Panc1 (cell line): ENCODE data around the gene SLC5A8. TPM values are rescaled to one million over a fixed set of nuclear protein-coding genes. Genes with fewer than 3 reads are reported as not detected.

Experiments used
- ATAC-seq: fragments of 200-7000 bp; cut with Tn5 transposase; 2 replicates; pipeline ENCODE4 v1.9.1; 2020; ENCODE audit warnings: mild to moderate bottlenecking, moderate library complexity
- BruUV-seq: library from RNA; stranded (reverse); fragments of 400-500 nt; replicated peaks from 2 replicates; lab custom pipeline; 2021; lab: Mats Ljungman, UMichigan
- CTCF ChIA-PET: fragments of 300-600 bp; sonication (Branson Sonifier 250); formaldehyde crosslinking; loops from one replicate; lab custom pipeline; 2022; ENCODE audit warnings: antibody characterized with exemption; lab: Charles Lee
- POLR2A ChIA-PET: fragments of 300-600 bp; sonication (Branson Sonifier 250); formaldehyde crosslinking; loops from one replicate; lab custom pipeline; 2022; ENCODE audit warnings: antibody characterized with exemption; lab: Charles Lee
- DNase-seq: peaks from one replicate; pipeline ENCODE4 v3.0.0-alpha.2; 2010; ENCODE audit warnings: low read depth, low spot score
- H3K27ac ChIP-seq: 2 replicates; pipeline ENCODE4 v1.5.1; 2011; ENCODE audit warnings: mild to moderate bottlenecking, low read length, inconsistent platforms
- H3K27me3 ChIP-seq: fragments of 200-500 bp; sonication (Bioruptor generic); 2 replicates; pipeline ENCODE4 v1.6.0; 2014; ENCODE audit warnings: low read length, inconsistent platforms; ENCODE audit not compliant: control insufficient read depth, insufficient read depth
- H3K36me3 ChIP-seq: fragments of 200-500 bp; sonication (Bioruptor generic); 2 replicates; pipeline ENCODE4 v1.5.1; 2014; ENCODE audit warnings: inconsistent platforms, mild to moderate bottlenecking, low read length, moderate library complexity; ENCODE audit not compliant: control insufficient read depth, insufficient read depth
- H3K4me1 ChIP-seq: 2 replicates; pipeline ENCODE4 v1.5.1; 2011; ENCODE audit warnings: inconsistent platforms, mild to moderate bottlenecking, low read length, moderate library complexity; ENCODE audit not compliant: control insufficient read depth, insufficient read depth
- H3K4me3 ChIP-seq, 2 experiments: 2 replicates each; pipeline ENCODE4 v1.5.1; 2011 to 2012; ENCODE audit warnings: low read depth in 2 of 2, low read length in 2 of 2, mild to moderate bottlenecking in 2 of 2, inconsistent platforms in 1 of 2, moderate library complexity in 1 of 2
- H3K9me3 ChIP-seq: fragments of 200-500 bp; sonication (Bioruptor generic); 2 replicates; pipeline ENCODE4 v1.5.1; 2014; ENCODE audit warnings: low read depth, mild to moderate bottlenecking, inconsistent platforms, low read length, moderate library complexity; ENCODE audit not compliant: control insufficient read depth, insufficient read depth
- CTCF ChIP-seq: fragments of 450-650 bp; IDR thresholded peaks from 2 replicates; pipeline ENCODE4 v1.5.1; 2017; ENCODE audit warnings: mild to moderate bottlenecking
- POLR2AphosphoS5 ChIP-seq: IDR thresholded peaks from 2 replicates; pipeline ENCODE4 v1.6.1; 2012; ENCODE audit warnings: mild to moderate bottlenecking, low read depth, low read length, moderate library complexity
- REST ChIP-seq, 2 experiments: IDR thresholded peaks; 2 replicates each; pipeline ENCODE4 v1.6.1; 2011 to 2012; ENCODE audit warnings: low read depth in 2 of 2, control low read depth in 1 of 2, low read length in 1 of 2, mild to moderate bottlenecking in 1 of 2, moderate library complexity in 1 of 2; ENCODE audit not compliant: insufficient read depth in 1 of 2
- SIN3A ChIP-seq: IDR thresholded peaks from 2 replicates; pipeline ENCODE4 v1.6.1; 2012; ENCODE audit warnings: low read depth, mild to moderate bottlenecking, low read length, moderate library complexity, borderline replicate concordance; ENCODE audit not compliant: insufficient read depth
- TCF7L2 ChIP-seq: IDR thresholded peaks from 2 replicates; pipeline ENCODE4 v1.6.1; 2011; ENCODE audit warnings: mild to moderate bottlenecking, low read depth, low read length, inconsistent platforms
- in situ Hi-C: cut with HindIII; loops from 2 replicates; pipeline ENCODE4 v1.10.0; 2016; ENCODE audit warnings: low sequenced_read_pairs, low pct_unique_long_range_greater_than_20kb
- intact Hi-C: fragments of 100-400 bp; cut with micrococcal nuclease; formaldehyde crosslinking; loops from one replicate; pipeline ENCODE4 v1.10.0; 2022; ENCODE audit not compliant: unreplicated experiment
- total RNA-seq: library from RNA; stranded (reverse); gene quantifications from one replicate; pipeline ENCODE4 v1.2.1, GENCODE V29; 2021; ENCODE audit not compliant: unreplicated experiment

Gene SLC5A8
- total RNA-seq, 1 experiment from 2014 or later = not detected

- intact Hi-C loops = no loop called here
- DNase-seq (no peak), ATAC-seq (no peak)
- H3K4me1 ChIP-seq = no peaks in the 10 kb centered on the region
- no TSS peak for BruUV-seq
- CTCF ChIA-PET = interaction anchor here (0.6 kb wide), 1 partner anchor 658 kb away, joined by 5 read pairs; no protein-coding TSS in a partner anchor
- H3K4me3 ChIP-seq = no peak overlapping the region
- no peak for TF ChIP-seq SIN3A
- no peak for TF ChIP-seq TCF7L2
- no peaks in the 10 kb centered on the region for H3K9me3 ChIP-seq
- in situ Hi-C loops = no loop called here
- no peak overlapping the region for H3K27ac ChIP-seq
- no peaks in the 10 kb centered on the region for H3K27me3 ChIP-seq
- POLR2A ChIA-PET = no interaction called here
- no peaks in the 10 kb centered on the region for H3K36me3 ChIP-seq
Measured at GRCh38 chr12:101174541-101174940, 35.5 kb downstream of the SLC5A8 start.

DNA sequence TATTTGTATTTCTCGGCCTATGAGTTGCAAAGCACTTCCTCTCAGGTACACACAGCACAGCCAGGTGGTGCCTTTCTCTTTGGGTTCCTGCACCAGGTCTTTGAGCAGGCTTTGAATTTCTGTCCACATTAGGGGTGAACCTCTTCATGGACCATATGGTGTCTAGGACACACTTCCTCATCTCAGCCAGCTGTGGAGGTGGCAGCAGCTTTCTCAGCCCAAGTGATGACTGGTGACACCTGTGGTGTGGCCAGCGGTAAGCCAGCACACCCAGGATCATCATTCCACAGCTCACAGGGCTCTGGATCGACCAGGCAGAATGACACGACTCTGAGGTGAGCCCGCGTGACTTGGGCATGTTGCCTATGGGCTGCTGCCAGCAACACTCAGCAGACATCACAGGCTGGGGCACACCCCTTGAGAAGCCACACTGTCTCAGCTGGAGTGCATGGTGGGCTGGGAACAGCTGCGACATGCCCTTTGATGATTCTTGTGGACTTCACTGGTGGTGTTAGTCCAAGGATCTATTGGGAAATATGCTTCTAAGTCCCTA lies 36.8 kb downstream of the SLC5A8 start:
- POLR2A ChIA-PET = no interaction called here
- ATAC-seq (no peak), DNase-seq (no peak)
- no TSS peak for BruUV-seq
- no peak for TF ChIP-seq CTCF
- TF ChIP-seq POLR2AphosphoS5 = no peak
- no peak for TF ChIP-seq SIN3A
- no peak for TF ChIP-seq TCF7L2
- TF ChIP-seq REST (IDR thresholded peaks at IDR 0.05; ENCODE audit: insufficient read depth in 1 of 2, low read depth in 2 of 2, low read length in 1 of 2) = no peak
- no peaks in the 10 kb centered on the region for H3K9me3 ChIP-seq
- no peaks in the 10 kb centered on the region for H3K4me1 ChIP-seq
- H3K36me3 ChIP-seq = no peaks in the 10 kb centered on the region
- in situ Hi-C loops = no loop called here
- CTCF ChIA-PET = no interaction called here
- intact Hi-C loops = no loop called here
- no peak overlapping the region for H3K4me3 ChIP-seq
- no peaks in the 10 kb centered on the region for H3K27me3 ChIP-seq
- H3K27ac ChIP-seq = no peak overlapping the region

DNA sequence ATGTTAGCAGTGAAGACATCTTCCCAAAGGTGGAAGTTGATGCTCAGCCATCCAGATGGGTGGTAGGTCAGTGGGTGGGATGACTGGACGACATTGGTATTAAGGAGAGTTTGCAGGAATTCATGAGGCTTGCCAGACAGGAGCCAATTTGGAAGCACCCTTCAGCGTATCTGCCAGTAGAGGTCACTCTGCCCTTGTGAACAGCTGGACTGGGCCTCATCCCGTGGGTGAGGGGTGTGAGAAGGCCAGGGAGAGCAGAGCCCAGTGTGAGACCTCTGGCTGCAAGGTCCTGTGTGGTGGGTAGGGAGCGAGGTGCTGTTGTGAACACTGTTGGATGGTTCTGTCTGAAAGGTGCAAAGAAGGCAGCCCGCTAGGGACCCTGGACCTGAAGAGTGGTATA lies 37.7 kb downstream of the SLC5A8 start:
- POLR2A ChIA-PET = no interaction called here
- Histone ChIP-seq H3K27ac (no peak overlapping the region), H3K9me3 (no peaks in the 10 kb centered on the region), H3K4me3 (no peak overlapping the region), H3K27me3 (no peaks in the 10 kb centered on the region), H3K4me1 (no peaks in the 10 kb centered on the region), H3K36me3 (no peaks in the 10 kb centered on the region)
- BruUV-seq = no TSS peak
- CTCF ChIA-PET = interaction anchor here (0.6 kb wide), 1 partner anchor 202 kb away, joined by 3 read pairs; no protein-coding TSS in a partner anchor
- TF ChIP-seq CTCF (no peak), SIN3A (no peak)
- DNase-seq = no peak
- in situ Hi-C loops (no loop called here), intact Hi-C loops (no loop called here)
- ATAC-seq = no peak
